Trophoblast cell (in vitro differentiated cells and primary cell): ENCODE results near the gene DDX55.
A peak's percentile ranks its signal among the peaks of the same experiment; 100 is the strongest.

ENCODE experiments used
- DNase-seq, 2 donors: peaks; one replicate each; pipeline ENCODE4 v3.0.0-alpha.2; 2016
- H2AFZ ChIP-seq: 2 replicates; pipeline ENCODE4 v1.6.1; 2013; ENCODE audit warnings: low read length, moderate library complexity, mild to moderate bottlenecking; ENCODE audit not compliant: insufficient read depth, poor library complexity
- H2AK5ac ChIP-seq: 2 replicates; pipeline ENCODE4 v1.6.1; 2013; ENCODE audit warnings: mild to moderate bottlenecking, low read length
- H2BK120ac ChIP-seq: 2 replicates; pipeline ENCODE4 v1.6.1; 2013; ENCODE audit warnings: low read length, mild to moderate bottlenecking, moderate library complexity; ENCODE audit not compliant: insufficient read depth, poor library complexity
- H2BK12ac ChIP-seq: 2 replicates; pipeline ENCODE4 v1.6.1; 2013; ENCODE audit warnings: mild to moderate bottlenecking, low read length, moderate library complexity
- H2BK5ac ChIP-seq: 2 replicates; pipeline ENCODE4 v1.6.1; 2013; ENCODE audit warnings: low read length, low read depth, moderate library complexity, mild to moderate bottlenecking; ENCODE audit not compliant: poor library complexity
- H3K14ac ChIP-seq: 2 replicates; pipeline ENCODE4 v1.6.1; 2013; ENCODE audit warnings: mild to moderate bottlenecking, low read length
- H3K18ac ChIP-seq: 2 replicates; pipeline ENCODE4 v1.6.1; 2013; ENCODE audit warnings: mild to moderate bottlenecking, low read length
- H3K23ac ChIP-seq: 2 replicates; pipeline ENCODE4 v1.6.1; 2013; ENCODE audit warnings: low read length
- H3K27ac ChIP-seq: 2 replicates; pipeline ENCODE4 v1.5.1; 2013; ENCODE audit warnings: low read depth, mild to moderate bottlenecking, inconsistent platforms, low read length, moderate library complexity
- H3K27me3 ChIP-seq: 2 replicates; pipeline ENCODE4 v1.6.1; 2013; ENCODE audit warnings: inconsistent platforms, mild to moderate bottlenecking, low read length, moderate library complexity; ENCODE audit not compliant: insufficient read depth
- H3K36me3 ChIP-seq, 2 experiments: 1 replicate in 1 of 2; 2 replicates in 1 of 2; pipeline ENCODE4 v1.6.1; 2013; ENCODE audit warnings: low read length in 2 of 2, mild to moderate bottlenecking in 2 of 2, moderate library complexity in 1 of 2; ENCODE audit not compliant: insufficient read depth in 2 of 2, control insufficient read depth in 1 of 2
- H3K4ac ChIP-seq: 2 replicates; pipeline ENCODE4 v1.6.1; 2013; ENCODE audit warnings: low read depth, mild to moderate bottlenecking, low read length, moderate library complexity
- H3K4me1 ChIP-seq, 2 experiments: 1 replicate in 1 of 2; 2 replicates in 1 of 2; pipeline ENCODE4 v1.6.1; 2013; ENCODE audit warnings: low read length in 2 of 2, mild to moderate bottlenecking in 2 of 2, moderate library complexity in 1 of 2; ENCODE audit not compliant: insufficient read depth in 2 of 2, control insufficient read depth in 1 of 2
- H3K4me2 ChIP-seq: 2 replicates; pipeline ENCODE4 v1.6.1; 2013; ENCODE audit warnings: inconsistent platforms, mild to moderate bottlenecking, low read length, moderate library complexity
- H3K4me3 ChIP-seq: 2 replicates; pipeline ENCODE4 v1.5.1; 2013; ENCODE audit warnings: mild to moderate bottlenecking, low read depth, low read length, inconsistent platforms
- H3K79me1 ChIP-seq: one replicate; pipeline ENCODE4 v1.6.1; 2013; ENCODE audit warnings: low read length
- H3K79me2 ChIP-seq: 2 replicates; pipeline ENCODE4 v1.6.1; 2013; ENCODE audit warnings: low read length, mild to moderate bottlenecking; ENCODE audit not compliant: control insufficient read depth, insufficient read depth, poor library complexity
- H3K9ac ChIP-seq: 2 replicates; pipeline ENCODE4 v1.6.1; 2013; ENCODE audit warnings: mild to moderate bottlenecking, low read length
- H3K9me3 ChIP-seq: 2 replicates; pipeline ENCODE4 v1.6.1; 2013; ENCODE audit warnings: low read depth, mild to moderate bottlenecking, control low read depth, inconsistent platforms, low read length; ENCODE audit not compliant: insufficient read depth
- H4K12ac ChIP-seq: 2 replicates; pipeline ENCODE4 v1.6.1; 2013; ENCODE audit warnings: low read depth, mild to moderate bottlenecking, low read length, moderate library complexity
- H4K8ac ChIP-seq: 2 replicates; pipeline ENCODE4 v1.6.1; 2013; ENCODE audit warnings: low read depth, mild to moderate bottlenecking, low read length, moderate library complexity
- H4K91ac ChIP-seq: one replicate; pipeline ENCODE4 v1.6.1; 2013; ENCODE audit warnings: low read depth, mild to moderate bottlenecking, low read length, moderate library complexity
- WGBS: extraction: QIAGEN DNeasy Blood & Tissue Kit; methylation state at CpG from one replicate; pipeline ENCODE4 v1.1.7; 2013; ENCODE audit warnings: missing lambda C conversion rate; ENCODE audit not compliant: insufficient read length, insufficient coverage; ENCODE audit errors: extremely low coverage; 5-methylcytosine and 5-hydroxymethylcytosine counted together

Gene DDX55

DNA sequence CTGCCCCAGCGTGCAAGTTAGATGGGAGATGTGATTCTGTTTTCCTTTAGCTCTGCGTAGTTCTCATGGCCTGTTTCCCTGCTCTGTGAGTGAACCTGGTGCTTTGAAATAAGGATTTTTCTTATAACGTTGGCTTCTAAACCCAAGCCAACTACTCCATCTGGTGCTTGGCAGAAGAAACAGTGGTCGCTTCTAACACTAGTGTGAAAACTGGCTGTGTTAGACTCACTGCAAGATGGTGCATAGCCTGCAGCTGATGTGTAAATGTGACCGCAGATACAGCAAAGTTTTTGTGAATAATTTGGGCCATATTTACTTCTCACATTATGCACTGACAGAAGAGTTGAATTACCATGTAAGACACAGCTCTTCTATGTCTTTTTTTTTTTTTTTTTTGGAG lies 44.0 kb downstream of the DDX55 start:
- H2AFZ ChIP-seq = no peak overlapping the region
- H3K79me1 ChIP-seq = no peaks in the 10 kb centered on the region
- no peaks in the 10 kb centered on the region for H3K9me3 ChIP-seq
- H4K8ac ChIP-seq = no peak overlapping the region
- H3K79me2 ChIP-seq = no peaks in the 10 kb centered on the region
- H4K12ac ChIP-seq = no peak overlapping the region
- H2BK120ac ChIP-seq = no peak overlapping the region
- H4K91ac ChIP-seq = no peak overlapping the region
- H2BK5ac ChIP-seq = no peak overlapping the region
- H3K18ac ChIP-seq = no peak overlapping the region
- no peak overlapping the region for H3K4me3 ChIP-seq
- no peak overlapping the region for H2AK5ac ChIP-seq
- no peak overlapping the region for H3K14ac ChIP-seq
- WGBS = no CpG with 5 or more reads among the region's 5 CpGs
- H3K23ac ChIP-seq = no peak overlapping the region
- H3K4me1 ChIP-seq = peaks cover 0 to under 1% of the 10 kb centered on the region in 2 experiments
- no peak overlapping the region for H2BK12ac ChIP-seq
- no peak overlapping the region for H3K4ac ChIP-seq
- H3K36me3 ChIP-seq = peaks cover 28 to 39% of the 10 kb centered on the region in 2 experiments
- H3K27me3 ChIP-seq = no peaks in the 10 kb centered on the region
- H3K9ac ChIP-seq = no peak overlapping the region
- H3K27ac ChIP-seq = no peak overlapping the region
- DNase-seq = no peak
- no peak overlapping the region for H3K4me2 ChIP-seq

DNA sequence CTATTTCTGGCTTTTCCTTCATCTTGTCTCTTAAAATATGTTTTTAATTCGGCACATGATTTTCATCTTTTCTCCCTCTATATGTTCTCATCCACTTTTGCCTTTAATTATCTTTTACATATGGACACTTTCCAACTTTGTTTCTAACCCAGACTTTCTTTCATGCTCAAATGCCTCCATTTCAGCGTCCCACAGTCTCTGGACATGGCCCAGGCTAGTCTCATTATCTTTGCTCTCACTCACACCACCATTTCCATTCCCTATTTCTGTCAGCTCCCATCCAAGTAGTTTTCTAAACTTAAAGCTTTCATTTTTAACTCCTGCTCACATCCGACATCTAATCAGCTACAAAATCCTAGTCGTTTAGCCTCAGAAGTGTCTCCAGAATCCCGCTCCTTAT lies 46.5 kb downstream of the DDX55 start:
- Histone ChIP-seq H3K23ac (no peak overlapping the region), H3K14ac (no peak overlapping the region), H2BK12ac (no peak overlapping the region), H4K12ac (no peak overlapping the region), H3K27me3 (no peaks in the 10 kb centered on the region), H3K36me3 (peaks cover 24 to 37% of the 10 kb centered on the region in 2 experiments), H2BK5ac (no peak overlapping the region), H2BK120ac (no peak overlapping the region), H3K79me1 (no peaks in the 10 kb centered on the region), H2AK5ac (no peak overlapping the region), H3K4me2 (no peak overlapping the region), H4K91ac (no peak overlapping the region), H3K4ac (no peak overlapping the region), H4K8ac (no peak overlapping the region), H3K4me3 (no peak overlapping the region), H3K9me3 (no peaks in the 10 kb centered on the region), H3K79me2 (no peaks in the 10 kb centered on the region), H3K18ac (no peak overlapping the region), H3K4me1 (no peaks in the 10 kb centered on the region), H3K27ac (no peak overlapping the region), H2AFZ (no peak overlapping the region), H3K9ac (no peak overlapping the region)
- WGBS = no CpG with 5 or more reads among the region's 5 CpGs
- DNase-seq = no peak

DNA sequence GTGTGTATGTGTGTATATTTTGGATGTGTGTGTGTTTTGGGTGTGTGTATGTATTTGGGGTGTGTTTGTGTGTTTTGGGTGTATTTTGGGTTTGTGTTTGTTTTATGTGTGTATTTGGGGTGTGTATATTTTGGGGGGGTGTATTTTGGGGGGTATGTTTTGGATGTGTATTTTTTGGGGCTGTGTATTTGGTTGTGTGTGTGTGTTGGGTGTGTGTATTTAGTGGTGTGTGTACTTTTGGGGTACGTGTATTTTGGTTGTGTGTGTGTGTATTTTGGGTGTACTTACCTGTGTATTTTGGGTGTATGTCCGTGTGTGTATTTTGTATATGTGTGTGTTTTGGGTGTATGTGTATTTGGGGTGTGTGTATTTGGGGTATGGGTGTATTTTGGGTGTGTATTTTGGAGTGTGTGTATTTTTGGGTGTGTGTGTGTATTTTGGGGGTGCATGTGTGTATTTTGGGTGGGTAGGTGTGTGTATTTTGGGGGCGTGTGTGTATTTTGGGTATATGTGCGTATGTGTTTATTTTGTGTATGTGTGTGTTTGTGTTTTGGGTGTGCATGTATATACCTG lies 52.3 kb downstream of the DDX55 start:
- no peaks in the 10 kb centered on the region for H3K79me2 ChIP-seq
- no peak overlapping the region for H3K4me2 ChIP-seq
- no peak overlapping the region for H2BK120ac ChIP-seq
- H3K36me3 ChIP-seq = peaks cover 17 to 20% of the 10 kb centered on the region in 2 experiments
- no peaks in the 10 kb centered on the region for H3K4me1 ChIP-seq
- H4K8ac ChIP-seq = no peak overlapping the region
- H4K91ac ChIP-seq = no peak overlapping the region
- no peak for DNase-seq
- H3K14ac ChIP-seq = no peak overlapping the region
- H3K18ac ChIP-seq = no peak overlapping the region
- H3K27ac ChIP-seq = no peak overlapping the region
- H3K9me3 ChIP-seq = no peaks in the 10 kb centered on the region
- H3K79me1 ChIP-seq = no peaks in the 10 kb centered on the region
- no peak overlapping the region for H4K12ac ChIP-seq
- H3K4me3 ChIP-seq = no peak overlapping the region
- H2AK5ac ChIP-seq = no peak overlapping the region
- no peaks in the 10 kb centered on the region for H3K27me3 ChIP-seq
- H3K23ac ChIP-seq = no peak overlapping the region
- no peak overlapping the region for H2BK12ac ChIP-seq
- no peak overlapping the region for H3K4ac ChIP-seq
- H2AFZ ChIP-seq = no peak overlapping the region
- H3K9ac ChIP-seq = no peak overlapping the region
- WGBS = 99% methylated on average over 4 of the region's 4 CpGs
- no peak overlapping the region for H2BK5ac ChIP-seq

- H2BK120ac ChIP-seq = no peak overlapping the region
These were observed 53.5 kb downstream of the DDX55 start for GRCh38 chr12:123655420-123655819.

More at GRCh38 chr12:123655420-123655819, 53.5 kb downstream of the DDX55 start:
- Histone ChIP-seq H2BK5ac (no peak overlapping the region), H3K18ac (no peak overlapping the region), H3K14ac (no peak overlapping the region), H2AK5ac (no peak overlapping the region), H3K4me2 (no peak overlapping the region), H3K36me3 (peaks cover 17 to 18% of the 10 kb centered on the region in 2 experiments), H3K79me2 (no peaks in the 10 kb centered on the region), H4K91ac (no peak overlapping the region), H2AFZ (no peak overlapping the region), H3K9me3 (no peaks in the 10 kb centered on the region), H3K4ac (no peak overlapping the region), H2BK12ac (no peak overlapping the region), H3K79me1 (no peaks in the 10 kb centered on the region), H4K8ac (no peak overlapping the region), H3K4me3 (no peak overlapping the region), H3K27ac (no peak overlapping the region), H4K12ac (no peak overlapping the region), H3K4me1 (no peaks in the 10 kb centered on the region), H3K9ac (peak overlapping the region; percentile 68), H3K27me3 (no peaks in the 10 kb centered on the region), H3K23ac (no peak overlapping the region)
- no peak for DNase-seq
- WGBS = no CpG with 5 or more reads among the region's 5 CpGs
